Esophagus squamous epithelium (tissue), 5 donors: ENCODE data around the gene GRSF1. TPM values are rescaled to one million over a fixed set of nuclear protein-coding genes. Genes with fewer than 3 reads are reported as not detected.

ENCODE experiments used
- DNase-seq: peaks from one replicate; lab custom pipeline; 2025; lab: John Stamatoyannopoulos, UW
- H3K27ac ChIP-seq, 4 donors: fragments of 200-600 bp; sonication (generic); one replicate each; pipeline ENCODE4 v1.5.1; 2016 to 2019; ENCODE audit warnings: mild to moderate bottlenecking in 1 of 4
- H3K27me3 ChIP-seq, 4 donors: fragments of 200-600 bp; sonication (generic); 1 replicate in 3 of 4; 2 replicates in 1 of 4; pipeline versions ENCODE4 v1.5.1 to v1.6.0; 2017 to 2021; ENCODE audit warnings: antibody characterized with exemption in 1 of 4
- H3K36me3 ChIP-seq, 3 donors: fragments of 200-600 bp; sonication (generic); one replicate each; pipeline ENCODE4 v1.5.1; 2016 to 2019
- H3K4me1 ChIP-seq, 3 donors: fragments of 200-600 bp; sonication (generic); one replicate each; pipeline ENCODE4 v1.5.1; 2017 to 2019
- H3K4me3 ChIP-seq, 4 donors: fragments of 200-600 bp; sonication (generic); 1 replicate in 3 of 4; 2 replicates in 1 of 4; pipeline ENCODE4 v1.5.1; 2016 to 2019; ENCODE audit warnings: mild to moderate bottlenecking in 2 of 4, moderate library complexity in 1 of 4
- H3K9me3 ChIP-seq, 3 donors: fragments of 200-600 bp; sonication (generic); one replicate each; pipeline ENCODE4 v1.5.1; 2016 to 2019
- CTCF ChIP-seq, 6 experiments: fragments of 450-650 bp in 4 of 6; fragments of 200-600 bp in 2 of 6; sonication (generic) in 2 of 6; IDR thresholded peaks; one replicate each; pipeline ENCODE4 v1.5.1; 2016 to 2019; ENCODE audit warnings: antibody characterized with exemption in 6 of 6, mild to moderate bottlenecking in 4 of 6, moderate library complexity in 4 of 6
- POLR2A ChIP-seq, 4 donors: fragments of 450-650 bp; IDR thresholded peaks; one replicate each; pipeline ENCODE4 v1.6.1; 2017; ENCODE audit warnings: antibody characterized with exemption in 4 of 4, mild to moderate bottlenecking in 4 of 4, moderate library complexity in 3 of 4
- WGBS, 2 donors: methylation state at CpG; one replicate each; pipeline ENCODE4 v1.1.5; 2018; 5-methylcytosine and 5-hydroxymethylcytosine counted together
- intact Hi-C: fragments of 100-400 bp; cut with DNase I; formaldehyde crosslinking; loops from one replicate; pipeline ENCODE4 v1.15.0; 2022
- total RNA-seq, 4 donors: library from RNA; depleted of rRNA; stranded (reverse); fragments of >200 nt; gene quantifications; one replicate each; pipeline ENCODE4 v1.1.0, GENCODE V29; 2016
- donor health status: DM: yes; HTN: yes; CAD: no.

Gene GRSF1
- total RNA-seq, 4 donors from 2014 or later, result 33.4 to 59.5 (median 54.0) TPM

GRCh38 chr4:70855464-70855863 lies 15.8 kb upstream of the GRSF1 start:
- no peak for DNase-seq
- no peaks in the 10 kb centered on the region for H3K36me3 ChIP-seq
- no peak overlapping the region for H3K4me3 ChIP-seq
- intact Hi-C loops, result no loop called here
- H3K27me3 ChIP-seq, result no peaks in the 10 kb centered on the region
- H3K9me3 ChIP-seq, result no peaks in the 10 kb centered on the region
- no peak for TF ChIP-seq CTCF (IDR thresholded peaks at IDR 0.05)
- TF ChIP-seq POLR2A (IDR thresholded peaks at IDR 0.05), result no peak
- H3K27ac ChIP-seq, result no peak overlapping the region
- WGBS, 2 donors, result 95 to 97% methylated on average over 2 of the region's 2 CpGs
- no peaks in the 10 kb centered on the region for H3K4me1 ChIP-seq

GRCh38 chr4:70849291-70849690 lies 9.6 kb upstream of the GRSF1 start:
- Histone ChIP-seq H3K27ac (no peak overlapping the region), H3K27me3 (no peaks in the 10 kb centered on the region), H3K9me3 (no peaks in the 10 kb centered on the region), H3K4me1 (no peaks in the 10 kb centered on the region), H3K4me3 (no peak overlapping the region), H3K36me3 (no peaks in the 10 kb centered on the region)
- WGBS, 2 donors, result 73 to 76% methylated on average over 5 of the region's 5 CpGs
- intact Hi-C loops, result loop anchor here (10.0 kb wide), 1 partner anchor 156 kb away; no protein-coding TSS in a partner anchor
- TF ChIP-seq CTCF (IDR thresholded peaks at IDR 0.05) (no peak), POLR2A (IDR thresholded peaks at IDR 0.05) (no peak)
- no peak for DNase-seq

- H3K27me3 ChIP-seq, result no peaks in the 10 kb centered on the region
- 40 to 68% methylated on average over 8 to 9 of the region's 9 CpGs for WGBS, 2 donors
- H3K9me3 ChIP-seq, result no peaks in the 10 kb centered on the region
- no peak for DNase-seq
- H3K4me3 ChIP-seq, result no peak overlapping the region
- no peaks in the 10 kb centered on the region for H3K36me3 ChIP-seq
- intact Hi-C loops, result loop anchor here (10.0 kb wide), 1 partner anchor 161 kb away; no protein-coding TSS in a partner anchor
- no peak overlapping the region for H3K27ac ChIP-seq
- H3K4me1 ChIP-seq, result peaks cover 0 to 21% (median 0%) of the 10 kb centered on the region in 3 donors
- TF ChIP-seq POLR2A (IDR thresholded peaks at IDR 0.05) (no peak), CTCF (IDR thresholded peaks at IDR 0.05) (no peak)
Observed at GRCh38 chr4:70844180-70844579, 4.5 kb upstream of the GRSF1 start.

- H3K4me3 ChIP-seq, result no peak overlapping the region
- no peak for TF ChIP-seq CTCF (IDR thresholded peaks at IDR 0.05)
- TF ChIP-seq POLR2A (IDR thresholded peaks at IDR 0.05), result no peak
- intact Hi-C loops, result loop anchor here (10.0 kb wide), 1 partner anchor 162 kb away; no protein-coding TSS in a partner anchor
- H3K9me3 ChIP-seq, result no peaks in the 10 kb centered on the region
- 79 to 86% methylated on average over 6 of the region's 6 CpGs for WGBS, 2 donors
- H3K36me3 ChIP-seq, result no peaks in the 10 kb centered on the region
- H3K4me1 ChIP-seq, result peaks cover 0 to 29% (median 3%) of the 10 kb centered on the region in 3 donors
- no peak overlapping the region for H3K27ac ChIP-seq
- H3K27me3 ChIP-seq, result no peaks in the 10 kb centered on the region
- no peak for DNase-seq
Observed at GRCh38 chr4:70842761-70843435, 3.2 kb upstream of the GRSF1 start.

- Histone ChIP-seq H3K9me3 (no peaks in the 10 kb centered on the region), H3K36me3 (no peaks in the 10 kb centered on the region), H3K4me1 (peaks cover 0 to 38% (median 12%) of the 10 kb centered on the region in 3 donors), H3K4me3 (no peak overlapping the region), H3K27me3 (no peaks in the 10 kb centered on the region), H3K27ac (peak overlapping the region in 1 of 4 donors; percentile 91)
- 33% methylated on average over 1 of the region's 1 CpG; no CpG with 5 or more reads in 1 of the 2 donors for WGBS, 2 donors
- DNase-seq, result no peak
- TF ChIP-seq CTCF (IDR thresholded peaks at IDR 0.05) (no peak), POLR2A (IDR thresholded peaks at IDR 0.05) (no peak)
- intact Hi-C loops, result loop anchor here (10.0 kb wide), 1 partner anchor 163 kb away; no protein-coding TSS in a partner anchor
Observed at GRCh38 chr4:70841951-70842350, 2.3 kb upstream of the GRSF1 start.
